ENCODE results near the gene ERMN.

ERMN gene

DNA sequence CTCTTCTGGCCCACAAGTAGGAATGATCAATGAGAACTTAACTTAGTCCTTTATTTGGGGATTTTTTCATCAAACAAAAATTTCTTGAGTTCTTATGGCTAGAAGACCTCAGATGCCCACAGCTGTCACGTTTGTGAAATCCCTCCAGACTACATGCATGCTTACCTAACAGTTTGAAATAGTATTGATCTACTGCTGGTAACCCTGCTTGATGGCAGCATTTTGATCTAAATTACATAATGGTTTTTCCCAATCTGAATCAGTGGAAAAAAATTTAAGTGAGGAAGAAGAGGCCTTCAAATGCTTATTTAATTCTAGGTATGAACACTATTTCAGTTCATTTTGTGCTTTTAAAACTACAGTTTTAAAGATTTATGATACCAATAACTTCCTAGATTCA lies 13.9 kb downstream of the ERMN start:
- Histone ChIP-seq H3K27ac (ENCODE audit: low read length) (no peak overlapping the region), H3K36me3 (ENCODE audit: insufficient read depth, low read depth, low read length) (no peaks in the 10 kb centered on the region), H3K4me1 (ENCODE audit: insufficient read depth, low read length) (peaks cover 12% of the 10 kb centered on the region; the same call in 1 of the 2 replicates), H3K27me3 (ENCODE audit: insufficient read depth, low read length) (no peaks in the 10 kb centered on the region), H3K9me3 (ENCODE audit: insufficient read depth, low read depth, low read length) (no peaks in the 10 kb centered on the region), H3K4me3 (ENCODE audit: low read length) (no peak overlapping the region), H3K9ac (ENCODE audit: low read depth, low read length) (no peak overlapping the region)

DNA sequence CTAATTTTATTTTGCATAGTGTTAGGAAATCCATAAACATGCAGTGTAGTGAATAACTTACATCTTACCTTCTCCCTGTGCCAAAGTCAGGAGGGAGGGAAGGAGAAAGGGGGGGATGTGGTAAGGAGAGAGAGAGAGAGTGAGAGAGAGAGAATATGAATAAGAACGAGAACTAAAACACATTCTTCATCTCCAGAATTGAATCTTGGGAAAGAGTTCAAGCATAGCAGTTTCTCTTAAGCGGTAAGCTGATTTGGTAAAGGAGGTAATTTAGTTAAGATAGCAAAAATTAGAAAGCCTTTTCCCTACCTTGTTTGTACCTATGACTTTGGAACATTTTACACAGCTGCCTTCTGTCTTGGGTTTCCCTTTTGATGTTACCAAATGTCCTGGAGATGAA lies 15.7 kb downstream of the ERMN start:
- no peaks in the 10 kb centered on the region for H3K27me3 ChIP-seq (ENCODE audit: insufficient read depth, low read length)
- no peak overlapping the region for H3K27ac ChIP-seq (ENCODE audit: low read length)
- H3K9me3 ChIP-seq (ENCODE audit: insufficient read depth, low read depth, low read length): no peaks in the 10 kb centered on the region
- H3K9ac ChIP-seq (ENCODE audit: low read depth, low read length): no peak overlapping the region
- no peak overlapping the region for H3K4me3 ChIP-seq (ENCODE audit: low read length)
- H3K36me3 ChIP-seq (ENCODE audit: insufficient read depth, low read depth, low read length): no peaks in the 10 kb centered on the region
- H3K4me1 ChIP-seq (ENCODE audit: insufficient read depth, low read length): no peaks in the 10 kb centered on the region

DNA sequence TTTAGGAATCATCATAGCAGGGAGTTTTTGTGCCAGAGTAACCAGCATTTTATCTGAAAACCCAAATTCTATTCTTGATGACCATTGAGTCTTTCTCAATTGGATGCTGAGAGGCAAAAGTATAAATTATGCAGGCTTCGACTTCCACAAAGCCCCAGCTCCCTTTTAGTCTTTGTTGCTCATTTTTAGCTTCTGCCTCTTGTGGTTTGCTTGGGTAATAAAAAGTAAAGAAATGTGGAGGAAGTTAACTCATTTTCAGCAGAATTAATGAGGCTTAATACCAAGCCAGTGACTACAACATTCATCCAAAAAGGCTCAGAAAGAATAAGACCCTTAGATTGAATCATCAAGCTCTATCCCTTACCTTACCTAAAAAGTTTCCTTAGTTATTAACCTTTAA lies 18.6 kb downstream of the ERMN start:
- H3K4me1 ChIP-seq (ENCODE audit: insufficient read depth, low read length): no peaks in the 10 kb centered on the region
- no peaks in the 10 kb centered on the region for H3K9me3 ChIP-seq (ENCODE audit: insufficient read depth, low read depth, low read length)
- no peak overlapping the region for H3K27ac ChIP-seq (ENCODE audit: low read length)
- H3K4me3 ChIP-seq (ENCODE audit: low read length): no peak overlapping the region
- no peak overlapping the region for H3K9ac ChIP-seq (ENCODE audit: low read depth, low read length)
- no peaks in the 10 kb centered on the region for H3K36me3 ChIP-seq (ENCODE audit: insufficient read depth, low read depth, low read length)
- no peaks in the 10 kb centered on the region for H3K27me3 ChIP-seq (ENCODE audit: insufficient read depth, low read length)

DNA sequence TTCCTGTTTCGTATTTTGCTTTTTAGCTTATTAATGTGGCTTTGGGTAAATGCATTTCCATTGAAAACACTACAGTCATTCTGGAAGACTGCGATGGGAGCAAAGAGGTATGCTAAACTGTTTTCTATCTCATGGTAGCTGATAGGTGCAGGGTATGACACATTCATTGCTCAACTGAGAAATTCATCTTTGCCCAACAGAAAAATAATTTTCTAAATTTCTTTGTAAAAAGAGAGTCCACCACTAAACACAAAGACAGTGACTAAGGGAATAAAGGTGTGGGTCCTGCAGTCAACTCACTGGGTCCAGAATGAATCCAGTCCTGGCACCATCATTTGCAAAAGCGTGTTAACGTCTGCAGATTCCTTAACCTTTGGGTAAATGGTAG lies 19.9 kb downstream of the ERMN start:
- Histone ChIP-seq H3K9me3 (ENCODE audit: insufficient read depth, low read depth, low read length) (no peaks in the 10 kb centered on the region), H3K27me3 (ENCODE audit: insufficient read depth, low read length) (no peaks in the 10 kb centered on the region), H3K36me3 (ENCODE audit: insufficient read depth, low read depth, low read length) (no peaks in the 10 kb centered on the region), H3K27ac (ENCODE audit: low read length) (no peak overlapping the region), H3K9ac (ENCODE audit: low read depth, low read length) (no peak overlapping the region), H3K4me3 (ENCODE audit: low read length) (no peak overlapping the region), H3K4me1 (ENCODE audit: insufficient read depth, low read length) (no peaks in the 10 kb centered on the region)

DNA sequence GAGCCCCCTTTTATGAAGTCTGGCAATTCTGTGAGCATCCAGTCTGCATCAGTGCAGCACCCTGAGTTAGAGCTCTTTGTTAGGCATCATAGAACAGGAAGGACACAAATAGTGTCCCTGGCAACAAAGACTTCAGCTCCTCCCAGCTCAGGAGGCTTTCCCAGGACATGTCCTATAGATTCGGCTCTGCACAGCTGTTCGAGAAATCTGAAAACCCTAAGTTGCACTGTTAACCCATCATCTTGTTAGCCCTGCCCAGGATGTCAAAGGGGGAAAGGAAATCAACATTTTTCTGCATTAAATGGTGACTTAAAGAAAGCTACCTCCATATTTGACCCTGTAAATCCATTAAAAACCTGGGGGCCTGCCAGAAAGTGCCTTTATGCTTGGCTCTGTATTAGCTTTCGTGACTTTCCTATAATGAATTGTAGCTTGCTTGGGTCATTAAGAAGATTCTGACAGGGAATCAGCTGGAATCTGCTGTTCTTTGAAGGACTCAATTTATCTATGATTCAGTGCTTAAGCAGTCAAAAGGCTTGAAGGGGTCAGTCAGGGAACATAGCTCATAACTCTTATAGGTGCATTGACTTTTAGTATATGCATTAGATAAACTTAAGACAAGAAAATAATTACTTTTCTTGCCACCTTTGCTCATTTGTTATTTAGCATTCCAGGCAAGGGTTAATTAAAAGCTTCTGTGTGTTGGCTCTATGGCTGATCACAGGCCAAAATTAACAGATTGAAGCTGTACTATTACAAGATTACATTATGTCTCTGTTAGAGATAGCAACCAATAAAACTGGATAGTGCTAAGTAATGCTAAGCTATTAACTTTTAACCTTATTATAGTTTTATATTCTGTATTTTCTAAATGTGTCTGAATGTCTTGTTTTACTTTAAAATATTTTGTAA lies 20.6 kb downstream of the ERMN start:
- no peak overlapping the region for H3K27ac ChIP-seq (ENCODE audit: low read length)
- H3K9ac ChIP-seq (ENCODE audit: low read depth, low read length): no peak overlapping the region
- no peaks in the 10 kb centered on the region for H3K4me1 ChIP-seq (ENCODE audit: insufficient read depth, low read length)
- no peaks in the 10 kb centered on the region for H3K36me3 ChIP-seq (ENCODE audit: insufficient read depth, low read depth, low read length)
- no peak overlapping the region for H3K4me3 ChIP-seq (ENCODE audit: low read length)
- H3K9me3 ChIP-seq (ENCODE audit: insufficient read depth, low read depth, low read length): no peaks in the 10 kb centered on the region
- no peaks in the 10 kb centered on the region for H3K27me3 ChIP-seq (ENCODE audit: insufficient read depth, low read length)

DNA sequence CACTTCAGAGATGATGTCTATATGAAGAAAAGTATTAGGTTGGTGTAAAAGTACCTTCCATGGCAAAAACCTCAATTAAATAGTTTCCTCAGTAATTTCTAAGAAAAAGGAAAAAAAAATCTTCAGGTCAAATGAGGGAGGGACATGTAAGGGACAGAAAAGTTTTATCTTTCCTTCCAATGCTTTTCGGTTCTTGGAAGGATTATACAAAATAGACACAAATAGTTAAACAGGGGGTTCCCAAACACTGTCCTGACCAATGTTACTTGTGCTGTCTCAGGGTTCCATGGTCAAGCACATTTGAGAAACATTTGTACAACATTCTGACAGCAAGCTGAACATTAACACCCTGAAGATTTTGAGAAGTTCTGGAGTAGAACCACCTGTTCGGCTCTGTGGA lies 22.0 kb downstream of the ERMN start:
- no peaks in the 10 kb centered on the region for H3K36me3 ChIP-seq (ENCODE audit: insufficient read depth, low read depth, low read length)
- no peaks in the 10 kb centered on the region for H3K4me1 ChIP-seq (ENCODE audit: insufficient read depth, low read length)
- H3K27ac ChIP-seq (ENCODE audit: low read length): no peak overlapping the region
- no peak overlapping the region for H3K4me3 ChIP-seq (ENCODE audit: low read length)
- no peaks in the 10 kb centered on the region for H3K27me3 ChIP-seq (ENCODE audit: insufficient read depth, low read length)
- H3K9ac ChIP-seq (ENCODE audit: low read depth, low read length): no peak overlapping the region
- H3K9me3 ChIP-seq (ENCODE audit: insufficient read depth, low read depth, low read length): no peaks in the 10 kb centered on the region

DNA sequence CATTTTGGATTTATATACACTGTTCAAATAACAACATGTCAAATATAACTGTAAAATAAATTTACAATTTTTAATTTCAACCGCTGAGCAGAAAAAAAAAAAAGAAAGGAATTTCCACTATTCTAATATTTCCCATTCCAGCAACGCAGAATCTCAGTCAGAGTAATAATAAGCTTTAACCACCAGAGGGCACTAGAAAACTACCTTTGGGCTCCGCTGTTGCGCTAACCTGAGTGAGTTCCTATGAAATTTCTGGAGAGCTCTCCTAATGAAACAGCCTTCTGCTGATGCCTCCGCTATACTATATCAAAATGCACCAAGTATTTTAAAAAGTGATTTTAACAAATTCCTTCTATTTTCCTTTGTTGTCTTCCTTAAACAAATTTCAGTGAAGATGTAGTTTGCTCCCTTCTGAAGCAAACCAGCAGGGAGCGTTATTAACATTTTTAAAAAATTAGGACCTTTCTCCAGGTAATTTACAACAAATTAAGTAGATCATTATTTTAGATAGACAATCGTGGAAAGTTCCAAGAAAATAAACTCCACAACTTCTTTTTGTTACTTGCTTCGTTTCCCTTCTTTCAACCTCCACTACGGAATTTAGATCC lies 23.0 kb downstream of the ERMN start:
- no peaks in the 10 kb centered on the region for H3K9me3 ChIP-seq (ENCODE audit: insufficient read depth, low read depth, low read length)
- H3K4me3 ChIP-seq (ENCODE audit: low read length): no peak overlapping the region
- no peaks in the 10 kb centered on the region for H3K36me3 ChIP-seq (ENCODE audit: insufficient read depth, low read depth, low read length)
- no peaks in the 10 kb centered on the region for H3K27me3 ChIP-seq (ENCODE audit: insufficient read depth, low read length)
- no peak overlapping the region for H3K9ac ChIP-seq (ENCODE audit: low read depth, low read length)
- H3K4me1 ChIP-seq (ENCODE audit: insufficient read depth, low read length): no peaks in the 10 kb centered on the region
- H3K27ac ChIP-seq (ENCODE audit: low read length): no peak overlapping the region

DNA sequence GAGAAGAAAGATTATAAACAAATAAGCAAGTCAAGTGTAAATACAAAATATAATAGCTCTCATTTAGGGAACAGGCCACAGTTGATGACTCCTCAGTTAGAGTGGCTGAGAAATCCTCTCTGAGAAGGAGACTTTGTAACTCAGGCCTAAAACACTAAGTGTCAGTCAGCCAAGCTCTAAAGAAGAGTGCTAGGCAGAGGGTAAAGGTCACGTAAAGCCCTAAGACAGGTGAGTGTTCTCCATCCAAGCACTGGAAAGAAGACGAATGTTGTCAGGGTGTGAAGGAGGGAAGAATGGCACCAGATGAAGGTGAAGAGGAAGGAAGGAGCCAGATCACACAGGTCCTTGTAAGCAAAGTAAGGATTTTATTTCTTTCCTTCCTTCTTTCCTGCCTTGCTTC lies 24.3 kb downstream of the ERMN start:
- Histone ChIP-seq H3K9ac (ENCODE audit: low read depth, low read length) (no peak overlapping the region), H3K36me3 (ENCODE audit: insufficient read depth, low read depth, low read length) (no peaks in the 10 kb centered on the region)

DNA sequence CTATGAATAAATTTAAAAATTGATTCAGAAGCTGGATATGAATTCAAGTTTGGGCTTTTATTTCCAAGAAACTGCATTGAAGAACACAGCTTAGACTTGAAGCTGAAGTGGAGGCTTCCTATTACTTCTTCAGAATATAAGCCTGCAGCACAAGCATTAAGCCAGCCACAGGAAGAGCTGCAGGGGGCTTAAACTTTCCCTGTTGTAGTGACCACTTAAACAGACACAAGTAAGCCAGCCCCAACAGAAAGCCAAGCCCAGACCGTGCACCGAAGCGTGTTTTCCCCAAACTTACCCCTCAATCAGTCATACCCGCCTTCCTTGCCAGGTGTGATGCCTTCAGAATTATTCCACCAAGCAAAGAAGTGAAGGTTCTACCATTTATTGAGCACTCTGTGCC lies 28.7 kb downstream of the ERMN start:
- Histone ChIP-seq H3K4me3 (ENCODE audit: low read length) (no peak overlapping the region), H3K9ac (ENCODE audit: low read depth, low read length) (no peak overlapping the region), H3K4me1 (ENCODE audit: insufficient read depth, low read length) (no peaks in the 10 kb centered on the region), H3K27ac (ENCODE audit: low read length) (no peak overlapping the region), H3K27me3 (ENCODE audit: insufficient read depth, low read length) (no peaks in the 10 kb centered on the region), H3K36me3 (ENCODE audit: insufficient read depth, low read depth, low read length) (no peaks in the 10 kb centered on the region), H3K9me3 (ENCODE audit: insufficient read depth, low read depth, low read length) (no peaks in the 10 kb centered on the region)

More for the DNA sequence above, 24.3 kb downstream of the ERMN start:
- Histone ChIP-seq H3K4me3 (ENCODE audit: low read length) (no peak overlapping the region), H3K9me3 (ENCODE audit: insufficient read depth, low read depth, low read length) (no peaks in the 10 kb centered on the region), H3K27ac (ENCODE audit: low read length) (no peak overlapping the region), H3K27me3 (ENCODE audit: insufficient read depth, low read length) (no peaks in the 10 kb centered on the region), H3K4me1 (ENCODE audit: insufficient read depth, low read length) (no peaks in the 10 kb centered on the region)

DNA sequence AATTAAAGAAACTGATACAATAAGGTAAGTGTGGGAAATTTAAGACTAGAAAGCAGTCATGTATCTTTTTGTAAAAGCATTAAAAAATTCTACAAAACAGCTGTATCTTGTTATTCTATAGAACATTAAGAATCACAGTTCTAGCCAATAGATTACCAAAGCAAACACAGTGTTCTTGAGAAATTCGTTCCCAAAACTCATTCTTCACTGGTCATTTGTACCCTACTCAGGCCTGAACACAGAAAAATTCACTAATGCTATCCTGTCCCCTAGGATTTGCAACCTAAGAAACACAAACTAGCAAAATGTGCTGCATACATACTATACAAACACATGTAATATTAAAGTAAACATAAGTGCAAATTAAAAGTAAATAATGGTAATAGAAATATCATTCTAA lies 29.1 kb downstream of the ERMN start:
- Histone ChIP-seq H3K27ac (ENCODE audit: low read length) (no peak overlapping the region), H3K36me3 (ENCODE audit: insufficient read depth, low read depth, low read length) (no peaks in the 10 kb centered on the region), H3K9ac (ENCODE audit: low read depth, low read length) (no peak overlapping the region), H3K4me1 (ENCODE audit: insufficient read depth, low read length) (no peaks in the 10 kb centered on the region), H3K9me3 (ENCODE audit: insufficient read depth, low read depth, low read length) (no peaks in the 10 kb centered on the region), H3K27me3 (ENCODE audit: insufficient read depth, low read length) (no peaks in the 10 kb centered on the region), H3K4me3 (ENCODE audit: low read length) (no peak overlapping the region)

DNA sequence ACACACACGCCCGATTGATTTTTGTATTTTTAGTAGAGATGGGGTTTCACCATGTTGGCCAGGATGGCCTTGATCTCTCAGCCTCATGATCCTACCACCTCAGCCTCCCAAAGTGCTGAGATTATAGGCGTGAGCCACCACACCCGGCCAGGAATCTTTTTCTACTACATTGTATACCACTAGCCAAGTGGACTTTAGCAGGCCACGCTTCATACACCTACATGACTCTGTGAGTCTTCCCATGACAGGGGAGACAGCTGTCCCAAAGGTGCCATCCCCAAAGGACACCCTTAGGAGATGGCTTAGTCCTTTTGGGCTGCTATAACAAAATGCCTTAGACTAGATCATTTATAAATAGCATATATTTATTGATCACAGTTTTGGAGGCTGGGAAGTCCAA lies 32.8 kb downstream of the ERMN start:
- Histone ChIP-seq H3K9ac (ENCODE audit: low read depth, low read length) (no peak overlapping the region), H3K9me3 (ENCODE audit: insufficient read depth, low read depth, low read length) (no peaks in the 10 kb centered on the region), H3K27ac (ENCODE audit: low read length) (no peak overlapping the region)

DNA sequence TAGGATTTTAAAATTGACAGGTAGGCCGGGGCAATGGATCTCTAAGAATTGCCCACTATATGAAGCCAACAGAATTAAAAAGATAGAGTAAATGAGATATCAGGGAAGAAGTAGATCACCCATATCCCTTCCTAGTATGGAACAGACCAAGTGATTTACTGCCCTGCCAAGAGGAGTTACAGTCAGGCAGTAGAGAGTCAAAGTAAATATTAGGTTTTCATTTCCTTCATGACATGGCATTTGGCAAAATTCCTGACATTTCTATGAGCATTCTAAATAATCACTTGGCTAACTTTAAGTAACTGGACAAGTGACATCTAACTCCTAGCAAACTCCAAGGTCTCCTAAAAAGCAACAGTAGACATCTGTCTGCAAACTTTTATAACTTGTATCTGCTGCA lies 34.6 kb downstream of the ERMN start:
- H3K4me3 ChIP-seq (ENCODE audit: low read length): no peak overlapping the region

More for the DNA sequence above, 32.8 kb downstream of the ERMN start:
- Histone ChIP-seq H3K4me3 (ENCODE audit: low read length) (no peak overlapping the region), H3K4me1 (ENCODE audit: insufficient read depth, low read length) (no peaks in the 10 kb centered on the region), H3K36me3 (ENCODE audit: insufficient read depth, low read depth, low read length) (no peaks in the 10 kb centered on the region), H3K27me3 (ENCODE audit: insufficient read depth, low read length) (no peaks in the 10 kb centered on the region)

More for the DNA sequence above, 34.6 kb downstream of the ERMN start:
- Histone ChIP-seq H3K36me3 (ENCODE audit: insufficient read depth, low read depth, low read length) (no peaks in the 10 kb centered on the region), H3K9me3 (ENCODE audit: insufficient read depth, low read depth, low read length) (no peaks in the 10 kb centered on the region), H3K9ac (ENCODE audit: low read depth, low read length) (no peak overlapping the region), H3K27me3 (ENCODE audit: insufficient read depth, low read length) (no peaks in the 10 kb centered on the region), H3K4me1 (ENCODE audit: insufficient read depth, low read length) (no peaks in the 10 kb centered on the region), H3K27ac (ENCODE audit: low read length) (no peak overlapping the region)
